Neural cell (in vitro differentiated cells): ENCODE measurements around the gene CASP1. TPM values are rescaled to one million over a fixed set of nuclear protein-coding genes. Genes with fewer than 3 reads are reported as not detected.

Source experiments
- H2AFZ ChIP-seq: fragments of 200-600, 300-800 bp; sonication (generic), shearing (Covaris generic); 2 replicates; pipeline ENCODE4 v1.6.0; 2014; ENCODE audit warnings: low read depth, mild to moderate bottlenecking, antibody characterized with exemption, low read length, moderate library complexity
- H3F3A ChIP-seq: fragments of 200-600 bp; shearing (Covaris generic); 2 replicates; pipeline ENCODE4 v1.6.1; 2016; ENCODE audit warnings: mild to moderate bottlenecking, moderate library complexity, mixed read lengths, antibody characterized with exemption, low read length; ENCODE audit not compliant: insufficient read depth, poor library complexity, severe bottlenecking
- H3K27ac ChIP-seq: fragments of 200-600, 300-800 bp; sonication (generic), shearing (Covaris generic); 2 replicates; pipeline ENCODE4 v1.5.1; 2014; ENCODE audit warnings: mild to moderate bottlenecking, low read length, moderate library complexity
- H3K27me3 ChIP-seq: fragments of 300-800, 200-600 bp; sonication (generic), shearing (Covaris generic); 2 replicates; pipeline ENCODE4 v1.6.0; 2014; ENCODE audit warnings: mild to moderate bottlenecking, low read depth, low read length, moderate library complexity; ENCODE audit not compliant: insufficient read depth
- H3K36me3 ChIP-seq: fragments of 300-800, 200-600 bp; sonication (generic), shearing (Covaris generic); 2 replicates; pipeline ENCODE4 v1.5.1; 2014; ENCODE audit warnings: mild to moderate bottlenecking, antibody characterized with exemption, low read length, moderate library complexity; ENCODE audit not compliant: insufficient read depth
- H3K4me2 ChIP-seq: fragments of 300-800, 200-600 bp; sonication (generic), shearing (Covaris generic); 2 replicates; pipeline ENCODE4 v1.6.0; 2014; ENCODE audit warnings: mild to moderate bottlenecking, low read length
- H3K4me3 ChIP-seq: fragments of 300-800, 200-600 bp; sonication (generic), shearing (Covaris generic); 2 replicates; pipeline ENCODE4 v1.5.1; 2014; ENCODE audit warnings: mild to moderate bottlenecking, low read length, moderate library complexity
- H3K79me2 ChIP-seq: fragments of 200-600 bp; shearing (Covaris generic); replicated peaks from 2 replicates; pipeline ENCODE4 v1.6.0; 2014; ENCODE audit warnings: mild to moderate bottlenecking, low read length, moderate library complexity; ENCODE audit not compliant: insufficient read depth
- H3K9ac ChIP-seq: fragments of 300-800, 200-600 bp; sonication (generic), shearing (Covaris generic); 2 replicates; pipeline ENCODE4 v1.6.1; 2016; ENCODE audit warnings: mild to moderate bottlenecking, low read length, mixed read lengths
- H3K9me2 ChIP-seq: fragments of 200-600 bp; shearing (Covaris generic); 2 replicates; pipeline ENCODE4 v1.6.1; 2016; ENCODE audit warnings: mild to moderate bottlenecking, low read length, mixed read lengths; ENCODE audit not compliant: insufficient read depth
- H3K9me3 ChIP-seq: fragments of 200-600, 300-800 bp; sonication (generic), shearing (Covaris generic); 2 replicates; pipeline ENCODE4 v1.6.1; 2016; ENCODE audit warnings: mild to moderate bottlenecking, mixed run types, low read length, moderate library complexity, mixed read lengths
- H4K20me1 ChIP-seq: fragments of 200-600 bp; shearing (Covaris generic); 2 replicates; pipeline ENCODE4 v1.6.1; 2016; ENCODE audit warnings: mild to moderate bottlenecking, mixed run types; ENCODE audit not compliant: insufficient read depth
- CTCF ChIP-seq: fragments of 450-650 bp; IDR thresholded peaks from 2 replicates; pipeline ENCODE4 v1.5.1; 2014; ENCODE audit warnings: antibody characterized with exemption, mild to moderate bottlenecking, moderate library complexity; ENCODE audit not compliant: poor library complexity, severe bottlenecking
- EP300 ChIP-seq: fragments of 450-650 bp; conservative IDR thresholded peaks from 2 replicates; pipeline ENCODE4 v1.6.1; 2014; ENCODE audit warnings: antibody characterized with exemption, mild to moderate bottlenecking, moderate library complexity; ENCODE audit not compliant: poor library complexity, severe bottlenecking
- EZH2 ChIP-seq: fragments of 200-600, 300-800 bp; shearing (Covaris generic), sonication (generic); IDR thresholded peaks from 2 replicates; pipeline ENCODE4 v1.6.1; 2014; ENCODE audit warnings: antibody characterized with exemption, low read length, borderline replicate concordance, mild to moderate bottlenecking; ENCODE audit not compliant: insufficient read depth, poor library complexity, severe bottlenecking
- MXI1 ChIP-seq: fragments of 450-650 bp; conservative IDR thresholded peaks from 2 replicates; pipeline ENCODE4 v1.6.1; 2014; ENCODE audit warnings: antibody characterized with exemption, mild to moderate bottlenecking; ENCODE audit not compliant: poor library complexity, severe bottlenecking
- POLR2AphosphoS5 ChIP-seq: IDR thresholded peaks from 2 replicates; pipeline ENCODE4 v1.6.1; 2012
- RAD21 ChIP-seq: fragments of 450-650 bp; conservative IDR thresholded peaks from 2 replicates; pipeline ENCODE4 v1.6.1; 2014; ENCODE audit warnings: antibody characterized with exemption, mild to moderate bottlenecking, moderate library complexity
- REST ChIP-seq: IDR thresholded peaks from 2 replicates; pipeline ENCODE4 v1.6.1; 2012; ENCODE audit warnings: borderline replicate concordance
- SMC3 ChIP-seq: fragments of 450-650 bp; conservative IDR thresholded peaks from 2 replicates; pipeline ENCODE4 v1.6.1; 2014; ENCODE audit warnings: antibody characterized with exemption, mild to moderate bottlenecking, moderate library complexity; ENCODE audit not compliant: poor library complexity
- TAF1 ChIP-seq: IDR thresholded peaks from 2 replicates; pipeline ENCODE4 v1.6.1; 2012; ENCODE audit warnings: low read depth
- polyA plus RNA-seq: library from polyadenylated mRNA; depleted of rRNA; stranded (reverse); fragments of >200 nt; gene quantifications from 2 replicates; pipeline ENCODE4 v1.2.3, GENCODE V29; 2014

Gene CASP1
- polyA plus RNA-seq, 1 donor from 2014 or later = not detected

- Histone ChIP-seq H3K27ac (no peak overlapping the region), H3K36me3 (no peaks in the 10 kb centered on the region)
- TF ChIP-seq REST = no peak
- TF ChIP-seq CTCF = no peak
- no peak for TF ChIP-seq RAD21
- TF ChIP-seq MXI1 = no peak
- no peak for TF ChIP-seq POLR2AphosphoS5
- TF ChIP-seq TAF1 = no peak
- TF ChIP-seq EZH2 = no peak
- no peak for TF ChIP-seq EP300
- TF ChIP-seq SMC3 = no peak
These were observed 50.1 kb downstream of the CASP1 start for GRCh38 chr11:104984808-104985207.

GRCh38 chr11:104979839-104980238, 55.1 kb downstream of the CASP1 start:
- Histone ChIP-seq H3F3A (no peaks in the 10 kb centered on the region), H4K20me1 (no peaks in the 10 kb centered on the region), H3K9ac (no peak overlapping the region), H3K79me2 (no peaks in the 10 kb centered on the region), H3K27ac (no peak overlapping the region), H3K9me2 (no peaks in the 10 kb centered on the region), H3K27me3 (no peaks in the 10 kb centered on the region), H3K4me2 (no peak overlapping the region), H3K4me3 (no peak overlapping the region), H3K9me3 (no peaks in the 10 kb centered on the region), H2AFZ (no peak overlapping the region), H3K36me3 (no peaks in the 10 kb centered on the region)
- peak; percentile 32 for TF ChIP-seq EP300
- no peak for TF ChIP-seq MXI1

More at GRCh38 chr11:104984808-104985207, 50.1 kb downstream of the CASP1 start:
- Histone ChIP-seq H3F3A (no peaks in the 10 kb centered on the region), H3K79me2 (no peaks in the 10 kb centered on the region), H3K4me3 (no peak overlapping the region), H4K20me1 (no peaks in the 10 kb centered on the region), H2AFZ (no peak overlapping the region), H3K9ac (no peak overlapping the region), H3K9me3 (no peaks in the 10 kb centered on the region), H3K9me2 (no peaks in the 10 kb centered on the region), H3K4me2 (no peak overlapping the region), H3K27me3 (no peaks in the 10 kb centered on the region)

Other genes starting within 250 kb of the CASP1 start
- gene CASP12, start 136.7 kb downstream of the CASP1 start, polyA plus RNA-seq = not detected in 2 replicates
- gene CASP4, start 66.6 kb downstream of the CASP1 start, polyA plus RNA-seq = not detected in 2 replicates
- gene CASP5, start 12.0 kb downstream of the CASP1 start, polyA plus RNA-seq = not detected in 2 replicates
- not detected in 2 replicates for gene CARD16, start 10.2 kb upstream of the CASP1 start, polyA plus RNA-seq
- gene CARD18, start 104.6 kb upstream of the CASP1 start, polyA plus RNA-seq = not detected in 2 replicates